Mesothelial cell of epicardium (in vitro differentiated cells): Measurements from ENCODE around the gene SYT1. TPM values are rescaled to one million over a fixed set of nuclear protein-coding genes. Genes with fewer than 3 reads are reported as not detected.

ENCODE experiments used
- DNase-seq, 2 experiments: peaks; one replicate each; pipeline ENCODE4 v3.0.0; 2021; ENCODE audit warnings: low spot score in 2 of 2; ENCODE audit not compliant: unreplicated experiment in 2 of 2
- H3K27ac Mint-ChIP-seq: 2 replicates; pipeline ENCODE4 v1.8.0; 2021; ENCODE audit warnings: mixed read lengths
- H3K27me3 Mint-ChIP-seq: 2 replicates; pipeline ENCODE4 v1.8.0; 2021; ENCODE audit warnings: low read depth, mixed read lengths
- H3K36me3 Mint-ChIP-seq: 2 replicates; pipeline ENCODE4 v1.8.0; 2021; ENCODE audit warnings: mixed read lengths
- H3K4me1 Mint-ChIP-seq: 2 replicates; pipeline ENCODE4 v1.8.0; 2021; ENCODE audit warnings: mixed read lengths
- H3K4me3 Mint-ChIP-seq: 2 replicates; pipeline ENCODE4 v1.8.0; 2021; ENCODE audit warnings: mild to moderate bottlenecking, moderate library complexity, mixed read lengths
- H3K9me3 Mint-ChIP-seq: 2 replicates; pipeline ENCODE4 v1.8.0; 2021; ENCODE audit warnings: mixed read lengths
- total RNA-seq: library from RNA; stranded (reverse); gene quantifications from 3 replicates; pipeline ENCODE4 v1.2.1, GENCODE V29; 2021
- TF ChIP-seq, protein P1 (sequence below): fragments of 200-600 bp; sonication (generic); IDR thresholded peaks from one replicate; pipeline ENCODE4 v1.5.0; 2021; ENCODE audit warnings: antibody characterized with exemption; ENCODE audit not compliant: unreplicated experiment

SYT1 gene
- total RNA-seq, 1 donor from 2014 or later = 13.6 TPM

DNA sequence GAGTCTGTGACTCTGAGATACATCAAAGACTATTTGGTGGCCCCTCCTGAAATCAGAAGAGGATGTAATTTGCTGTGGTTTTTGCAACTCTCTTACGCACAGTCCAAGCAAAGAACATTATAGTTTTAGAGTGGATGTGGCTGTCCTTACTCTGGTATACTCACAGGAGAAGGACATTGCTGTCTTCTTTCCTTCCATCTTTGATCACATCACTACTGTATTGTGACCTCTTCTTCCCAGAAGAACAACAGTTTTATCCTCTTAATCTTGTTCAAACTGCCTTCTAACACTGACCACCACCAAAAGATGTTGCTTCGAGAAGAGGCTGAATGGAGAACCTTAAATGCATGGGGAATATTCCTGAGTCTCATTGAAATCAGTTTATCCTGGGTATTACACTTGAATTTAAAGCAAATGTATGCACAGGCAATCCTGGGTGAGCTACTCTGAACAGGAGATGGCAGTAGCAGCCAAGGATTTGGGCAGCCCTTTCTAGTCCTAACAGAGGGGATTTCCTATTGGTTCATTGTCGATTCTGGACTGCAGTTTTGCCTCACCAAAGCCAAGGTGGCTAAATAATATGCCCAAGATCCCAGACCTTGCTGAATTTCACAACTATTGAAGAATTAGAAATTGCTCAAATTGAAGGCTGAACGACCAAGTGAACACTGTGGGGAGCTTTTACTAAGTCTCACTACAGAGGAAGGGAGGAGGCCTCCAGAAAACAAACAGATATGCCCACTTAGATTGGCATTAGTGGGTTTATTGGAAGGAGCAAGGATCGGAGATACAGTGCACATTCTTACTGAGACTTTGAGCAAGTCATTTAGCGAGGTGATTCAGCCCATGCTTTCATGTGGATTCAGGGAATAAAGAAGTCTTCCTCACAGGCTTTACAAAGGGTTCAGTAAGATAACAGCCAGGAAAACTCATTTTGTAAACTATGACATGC, 543.4 kb downstream of the SYT1 start:
- peak overlapping the region; percentile 99 for H3K27ac Mint-ChIP-seq
- no peak overlapping the region for H3K4me3 Mint-ChIP-seq
- H3K4me1 Mint-ChIP-seq = peaks cover 52% of the 10 kb centered on the region
- peaks cover 3% of the 10 kb centered on the region for H3K9me3 Mint-ChIP-seq
- peak; percentile 24 to 73 for DNase-seq
- TF ChIP-seq, protein P1, sequence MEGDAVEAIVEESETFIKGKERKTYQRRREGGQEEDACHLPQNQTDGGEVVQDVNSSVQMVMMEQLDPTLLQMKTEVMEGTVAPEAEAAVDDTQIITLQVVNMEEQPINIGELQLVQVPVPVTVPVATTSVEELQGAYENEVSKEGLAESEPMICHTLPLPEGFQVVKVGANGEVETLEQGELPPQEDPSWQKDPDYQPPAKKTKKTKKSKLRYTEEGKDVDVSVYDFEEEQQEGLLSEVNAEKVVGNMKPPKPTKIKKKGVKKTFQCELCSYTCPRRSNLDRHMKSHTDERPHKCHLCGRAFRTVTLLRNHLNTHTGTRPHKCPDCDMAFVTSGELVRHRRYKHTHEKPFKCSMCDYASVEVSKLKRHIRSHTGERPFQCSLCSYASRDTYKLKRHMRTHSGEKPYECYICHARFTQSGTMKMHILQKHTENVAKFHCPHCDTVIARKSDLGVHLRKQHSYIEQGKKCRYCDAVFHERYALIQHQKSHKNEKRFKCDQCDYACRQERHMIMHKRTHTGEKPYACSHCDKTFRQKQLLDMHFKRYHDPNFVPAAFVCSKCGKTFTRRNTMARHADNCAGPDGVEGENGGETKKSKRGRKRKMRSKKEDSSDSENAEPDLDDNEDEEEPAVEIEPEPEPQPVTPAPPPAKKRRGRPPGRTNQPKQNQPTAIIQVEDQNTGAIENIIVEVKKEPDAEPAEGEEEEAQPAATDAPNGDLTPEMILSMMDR = peak; percentile 31
- no peaks in the 10 kb centered on the region for H3K27me3 Mint-ChIP-seq
- no peaks in the 10 kb centered on the region for H3K36me3 Mint-ChIP-seq

DNA sequence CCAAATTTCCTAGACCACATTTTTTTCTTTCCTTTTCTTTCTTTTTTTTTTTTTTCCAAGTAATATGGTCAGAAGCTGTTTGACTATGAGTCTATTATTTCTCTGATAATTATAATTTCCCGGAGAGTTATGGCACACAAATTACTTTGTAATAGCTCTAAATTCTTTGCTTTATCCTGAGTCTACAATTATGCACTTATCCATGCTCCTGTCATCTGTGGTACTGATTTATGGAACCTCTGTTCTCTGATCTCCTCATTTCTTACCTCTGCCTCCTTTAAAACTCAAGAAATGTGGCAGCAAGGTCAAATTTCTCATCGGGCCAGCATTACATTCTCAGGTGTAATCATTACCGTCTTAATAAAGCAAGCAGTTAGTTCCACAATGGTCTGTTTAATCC, 544.1 kb downstream of the SYT1 start:
- TF ChIP-seq, protein P1 = no peak
- no peak overlapping the region for H3K4me3 Mint-ChIP-seq
- H3K9me3 Mint-ChIP-seq = peaks cover 3% of the 10 kb centered on the region
- H3K4me1 Mint-ChIP-seq = peaks cover 60% of the 10 kb centered on the region
- H3K27ac Mint-ChIP-seq = peak overlapping the region; percentile 99
- no peaks in the 10 kb centered on the region for H3K36me3 Mint-ChIP-seq
- H3K27me3 Mint-ChIP-seq = no peaks in the 10 kb centered on the region
- DNase-seq = no peak

DNA sequence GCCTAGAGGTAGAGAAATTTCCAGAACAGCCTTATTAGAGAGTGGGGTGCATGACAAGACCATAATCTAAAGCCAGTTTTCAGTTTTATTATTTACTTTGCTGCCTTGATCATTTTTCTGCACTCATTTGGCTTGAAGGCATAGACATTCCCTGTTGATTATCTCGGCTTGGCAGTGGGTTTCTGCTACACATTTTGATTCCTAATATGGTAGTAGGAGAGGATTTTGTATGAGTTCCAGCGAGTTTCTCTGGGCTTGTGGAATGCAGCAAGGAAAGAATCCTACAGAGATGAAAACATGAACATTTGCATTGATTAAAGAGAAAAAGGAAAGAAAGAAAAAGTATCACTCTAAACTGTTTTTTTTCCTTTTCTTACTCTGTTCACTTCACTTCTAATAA, 545.0 kb downstream of the SYT1 start:
- Mint-ChIP-seq H3K27ac (peak overlapping the region; percentile 99), H3K4me3 (peak overlapping the region; percentile 11), H3K36me3 (no peaks in the 10 kb centered on the region), H3K27me3 (no peaks in the 10 kb centered on the region), H3K4me1 (peaks cover 63% of the 10 kb centered on the region), H3K9me3 (peaks cover 3% of the 10 kb centered on the region)
- TF ChIP-seq, protein P1 = no peak
- DNase-seq = no peak

DNA sequence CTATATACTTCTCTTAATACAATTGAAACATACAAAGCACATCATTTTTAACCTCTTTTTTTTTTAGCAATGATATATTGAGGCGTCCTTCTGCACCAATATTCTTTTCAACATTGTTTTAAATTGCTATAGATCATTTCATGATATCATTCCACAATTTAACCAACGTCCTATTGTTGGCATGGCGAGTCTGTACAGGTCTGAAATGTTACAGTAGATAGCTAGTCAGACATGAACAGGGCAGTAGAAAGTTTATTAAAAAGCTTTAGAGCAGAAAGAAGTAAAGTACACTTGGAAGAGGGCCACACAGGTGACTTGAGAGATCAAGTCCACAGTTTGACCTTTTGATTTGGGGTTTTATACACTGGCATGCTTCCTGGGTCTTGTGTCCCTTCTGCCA, 547.2 kb downstream of the SYT1 start:
- no peaks in the 10 kb centered on the region for H3K9me3 Mint-ChIP-seq
- H3K36me3 Mint-ChIP-seq = no peaks in the 10 kb centered on the region
- DNase-seq = no peak
- no peaks in the 10 kb centered on the region for H3K27me3 Mint-ChIP-seq
- TF ChIP-seq, protein P1 = no peak
- peaks cover 78% of the 10 kb centered on the region for H3K4me1 Mint-ChIP-seq
- H3K4me3 Mint-ChIP-seq = no peak overlapping the region
- peak overlapping the region; percentile 66 for H3K27ac Mint-ChIP-seq

DNA sequence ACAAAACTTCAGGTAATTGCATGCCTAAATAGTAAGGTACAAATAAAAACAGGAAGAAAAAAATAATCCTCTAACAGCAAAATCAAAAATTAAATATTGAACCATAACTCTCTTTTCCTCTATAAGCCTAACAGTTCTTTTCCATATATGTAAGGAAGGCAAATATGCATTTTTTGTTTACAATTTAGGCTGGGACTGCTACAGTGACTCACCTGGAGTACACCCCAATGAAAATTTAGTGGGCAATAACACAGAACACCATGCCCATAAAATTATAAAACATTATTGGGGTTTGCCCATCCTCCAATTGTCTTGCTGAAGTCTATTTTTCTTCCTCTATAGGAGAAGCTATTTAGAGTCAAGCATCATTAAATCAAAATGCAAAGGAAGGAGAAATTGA, 549.2 kb downstream of the SYT1 start:
- TF ChIP-seq, protein P1 = no peak
- Mint-ChIP-seq H3K27me3 (no peaks in the 10 kb centered on the region), H3K4me1 (peaks cover 79% of the 10 kb centered on the region), H3K36me3 (no peaks in the 10 kb centered on the region), H3K27ac (peak overlapping the region; percentile 92), H3K9me3 (no peaks in the 10 kb centered on the region), H3K4me3 (no peak overlapping the region)
- no peak for DNase-seq
